Hindlimb muscle (tissue), 1 donor: ENCODE data around the gene TBATA. TPM values are rescaled to one million over a fixed set of nuclear protein-coding genes. Genes with fewer than 3 reads are reported as not detected.
"Not testable (repeated sequence)": the region's sequence is repeated elsewhere in the genome, so short reads cannot be mapped to it uniquely, and the experiment has no call there.

ENCODE experiments used
- DNase-seq: peaks from one replicate; pipeline ENCODE4 v3.0.0-alpha.2; 2013
- polyA plus RNA-seq: library from polyadenylated mRNA; unstranded; fragments of 120-200 nt; gene quantifications from one replicate; pipeline ENCODE4 v1.2.1, GENCODE V29; 2013; ENCODE audit not compliant: insufficient read length

Gene TBATA
- polyA plus RNA-seq, 1 donor = 0.12 TPM

- no peak for DNase-seq
These were observed 6.8 kb downstream of the TBATA start for GRCh38 chr10:70778267-70778924.

- no peak for DNase-seq
These were observed 7.9 kb downstream of the TBATA start for GRCh38 chr10:70777063-70777875.

GRCh38 chr10:70776455-70777005 lies 8.6 kb downstream of the TBATA start:
- DNase-seq = no peak

DNA sequence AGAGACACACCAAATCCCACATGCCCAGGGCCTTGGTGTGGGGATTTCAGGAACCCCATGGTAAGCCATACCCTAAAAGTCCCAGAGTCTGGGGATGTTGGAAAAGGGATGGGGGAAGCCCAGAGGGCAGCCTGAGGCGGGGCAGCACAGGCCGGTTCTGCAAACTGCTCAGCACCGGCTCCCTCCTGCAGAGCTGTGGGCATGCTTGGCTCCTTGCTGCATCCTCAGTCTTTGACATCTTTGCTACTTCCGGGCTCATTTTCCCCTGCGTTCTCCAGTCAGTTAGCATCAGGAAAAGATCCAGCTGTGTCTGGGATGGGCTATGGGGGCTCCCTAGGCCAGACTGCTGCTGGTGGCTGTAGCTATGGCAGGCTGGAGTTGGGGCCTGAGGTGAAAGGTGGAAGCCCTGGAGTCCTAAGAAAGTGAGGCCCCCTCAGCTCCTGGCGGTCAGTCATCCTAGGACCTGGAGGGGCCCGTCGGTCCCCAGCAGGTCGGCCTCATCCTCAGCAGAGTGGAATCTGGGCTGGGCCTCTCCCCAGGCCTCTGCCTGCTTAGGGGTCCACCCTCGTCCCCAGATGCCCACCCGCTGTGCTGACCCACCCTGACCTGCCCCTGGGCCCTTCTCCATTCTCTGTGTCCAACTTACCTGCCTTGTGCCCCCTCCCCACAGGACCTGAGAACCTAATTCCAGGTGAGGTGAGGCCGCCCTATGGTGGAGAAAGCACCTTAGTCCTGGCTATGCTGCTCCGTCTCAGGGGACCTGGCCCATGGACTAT lies 9.3 kb downstream of the TBATA start:
- no peak for DNase-seq

DNA sequence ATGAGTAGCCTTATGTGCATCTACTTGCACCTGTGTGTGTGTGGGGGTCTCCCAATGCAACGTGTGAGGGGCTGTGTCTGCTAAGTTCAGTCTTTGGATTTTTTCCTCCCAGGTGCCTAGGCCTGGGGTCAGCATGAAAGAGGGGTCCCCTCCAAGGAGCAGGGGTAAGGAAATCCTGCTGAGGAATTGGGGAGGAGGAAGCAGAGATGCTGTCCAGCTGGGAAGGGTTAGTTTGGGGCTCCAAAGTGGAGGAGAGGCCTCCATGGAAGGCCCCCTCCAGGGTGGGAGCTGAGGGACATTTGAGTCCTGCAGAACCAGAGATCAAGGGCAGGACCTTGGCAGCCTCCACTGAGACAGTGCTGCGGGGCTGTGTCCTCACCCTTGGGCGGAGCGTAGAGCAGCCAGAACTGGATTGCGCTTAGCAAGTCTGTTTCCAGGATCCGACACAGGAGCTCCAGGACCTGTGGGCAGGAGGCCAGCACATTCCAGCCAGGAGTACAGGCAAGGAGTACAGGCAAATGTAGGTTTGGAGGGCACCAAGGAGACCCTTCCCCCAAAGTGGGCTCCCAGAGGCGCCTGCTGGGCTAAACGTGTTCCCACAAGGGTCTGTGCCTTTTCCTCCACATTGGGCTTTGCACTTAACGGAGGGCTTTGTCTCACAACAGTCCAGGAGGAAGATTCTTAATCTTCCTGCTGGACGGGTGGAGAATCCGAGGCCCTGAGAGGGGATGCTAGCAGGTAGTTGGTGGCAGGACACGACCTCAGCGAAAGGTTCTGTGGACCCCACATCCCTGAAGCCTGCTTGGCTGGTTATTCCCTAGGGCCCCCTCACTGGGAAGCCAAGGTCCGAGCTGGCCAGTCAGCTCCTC lies 10.1 kb downstream of the TBATA start:
- DNase-seq = no peak

GRCh38 chr10:70773965-70774809 lies 11.0 kb downstream of the TBATA start:
- DNase-seq = no peak

- DNase-seq = no peak
These were observed 11.7 kb downstream of the TBATA start for GRCh38 chr10:70773461-70773860.

- no peak for DNase-seq
These were observed 12.6 kb downstream of the TBATA start for GRCh38 chr10:70772627-70773026.

DNA sequence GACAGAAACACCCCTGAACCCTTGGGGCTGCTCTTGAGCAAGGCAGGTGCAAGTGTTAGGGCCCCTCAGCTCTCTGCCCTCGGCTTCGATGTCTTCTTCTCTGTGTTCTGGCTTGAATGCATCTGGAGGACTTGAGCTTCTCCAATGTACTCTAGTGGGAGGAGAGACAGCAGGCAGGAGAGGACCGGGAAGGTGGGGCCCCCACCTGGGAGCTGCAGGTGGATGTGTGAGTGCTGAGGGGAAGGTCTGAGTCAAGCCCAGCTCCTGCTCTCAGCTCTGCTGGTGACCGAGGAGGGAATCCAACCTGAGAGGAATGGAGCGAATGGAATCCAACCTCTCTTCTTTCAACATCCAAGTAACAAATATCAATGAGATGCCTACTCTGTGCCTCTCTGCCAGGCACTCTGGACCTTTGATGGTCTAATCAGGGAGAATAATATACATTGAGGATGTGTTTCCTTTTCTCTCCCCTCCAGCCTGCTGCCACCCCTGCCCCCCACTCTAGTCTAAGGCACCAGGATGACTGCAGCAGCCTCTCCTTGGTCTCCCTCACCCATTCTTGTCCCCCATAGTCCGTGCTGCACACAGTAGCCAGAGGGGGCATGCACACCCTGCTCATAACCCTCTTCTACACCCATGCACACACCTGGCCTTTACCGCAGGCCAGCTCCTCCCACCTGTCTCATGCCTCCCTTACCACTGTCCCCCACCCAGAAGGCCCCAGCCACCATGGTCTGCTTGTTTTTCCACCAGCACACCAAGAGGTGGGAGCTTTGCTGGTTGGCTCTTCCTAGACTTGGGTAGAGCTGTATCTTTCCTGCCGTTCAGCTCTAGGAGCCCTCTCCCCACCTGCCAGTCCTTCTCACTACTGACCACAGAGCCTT lies 13.6 kb downstream of the TBATA start:
- DNase-seq = no peak

DNA sequence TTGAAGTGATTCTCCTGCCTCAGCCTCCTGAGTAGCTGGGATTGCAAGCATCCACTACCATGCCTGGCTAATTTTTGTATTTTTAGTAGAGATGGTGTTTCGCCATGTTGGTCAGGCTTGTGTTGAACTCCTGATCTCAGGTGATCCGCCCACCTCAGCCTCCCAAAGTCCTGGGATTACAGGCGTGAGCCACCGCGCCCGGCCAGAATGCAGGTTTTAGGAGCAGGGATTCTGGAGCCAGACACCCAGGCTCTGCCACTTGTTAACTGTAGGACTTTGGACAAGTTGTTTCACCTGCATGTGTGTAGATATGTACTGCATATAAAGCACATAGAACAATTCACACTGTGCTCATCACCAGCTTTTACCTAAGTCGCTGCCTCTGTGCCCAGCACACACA lies 14.7 kb downstream of the TBATA start:
- DNase-seq = not testable (repeated sequence)

DNA sequence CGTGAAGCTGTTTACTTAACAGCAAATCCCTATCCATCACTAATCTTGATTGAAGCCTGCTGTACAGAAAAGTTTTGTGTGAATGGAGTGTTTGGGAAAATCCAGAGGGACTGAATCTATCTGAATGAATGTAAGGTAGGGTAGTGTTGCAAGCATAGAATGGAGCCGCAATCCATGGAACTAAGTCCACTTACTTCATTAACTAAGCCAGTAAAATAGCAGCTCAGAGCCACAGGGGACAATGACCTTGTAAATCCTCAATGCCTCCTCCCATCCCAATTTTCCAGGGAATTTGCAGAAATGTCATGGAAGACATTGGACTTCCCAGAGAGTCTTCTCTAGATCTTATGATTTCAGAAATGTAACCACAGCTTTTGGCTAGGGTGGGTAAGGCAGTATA lies 15.2 kb downstream of the TBATA start:
- DNase-seq = no peak

GRCh38 chr10:70769121-70769520 lies 16.1 kb downstream of the TBATA start:
- DNase-seq = no peak

- DNase-seq = not testable (repeated sequence)
These were observed 17.0 kb downstream of the TBATA start for GRCh38 chr10:70768026-70768685.

- no peak for DNase-seq
These were observed 19.2 kb downstream of the TBATA start for GRCh38 chr10:70765794-70766594.

- no peak for DNase-seq
These were observed 21.6 kb downstream of the TBATA start for GRCh38 chr10:70763567-70763966.

- DNase-seq = no peak
These were observed 22.6 kb downstream of the TBATA start for GRCh38 chr10:70762441-70763175.

DNA sequence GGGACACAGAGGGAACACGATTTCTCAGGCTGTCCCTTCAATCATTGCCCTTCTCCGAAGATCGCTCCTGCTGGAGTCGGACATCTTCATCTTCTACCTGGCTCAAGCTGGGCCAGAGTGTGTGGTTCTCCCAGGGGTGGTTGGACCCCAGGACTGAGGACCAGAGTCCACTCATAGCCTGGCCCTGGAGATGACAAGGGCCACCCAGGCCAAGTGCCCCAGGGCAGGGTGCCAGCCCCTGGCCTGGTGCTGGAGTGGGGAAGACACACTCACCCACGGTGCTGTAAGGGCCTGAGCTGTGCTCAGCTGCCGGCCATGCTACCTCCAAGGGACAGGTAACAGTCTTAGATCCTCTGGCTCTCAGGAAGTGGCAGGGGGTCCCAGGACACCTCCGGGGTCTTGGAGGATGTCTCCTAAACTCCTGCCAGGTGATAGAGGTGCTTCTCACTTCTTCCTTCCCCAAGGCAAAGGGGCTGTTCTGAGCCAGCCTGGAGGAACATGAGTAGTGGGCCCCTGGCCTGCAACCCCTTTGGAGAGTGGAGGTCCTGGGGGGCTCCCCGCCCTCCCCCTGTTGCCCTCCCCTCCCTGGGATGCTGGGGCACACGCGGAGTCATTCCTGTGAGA lies 23.3 kb downstream of the TBATA start:
- DNase-seq = no peak
